Activated CD4-positive, alpha-beta T cell treated with anti-CD3 and anti-CD28 coated beads, Interleukin-2, amount 50 U/mL, for 4 hours (primary cell): ENCODE results near the gene SPART.
A peak's percentile ranks its signal among the peaks of the same experiment; 100 is the strongest.

ENCODE experiments used
- DNase-seq, 2 experiments: peaks; one replicate each; pipeline ENCODE4 v3.0.0-alpha.2; 2020

The SPART gene, protein sequence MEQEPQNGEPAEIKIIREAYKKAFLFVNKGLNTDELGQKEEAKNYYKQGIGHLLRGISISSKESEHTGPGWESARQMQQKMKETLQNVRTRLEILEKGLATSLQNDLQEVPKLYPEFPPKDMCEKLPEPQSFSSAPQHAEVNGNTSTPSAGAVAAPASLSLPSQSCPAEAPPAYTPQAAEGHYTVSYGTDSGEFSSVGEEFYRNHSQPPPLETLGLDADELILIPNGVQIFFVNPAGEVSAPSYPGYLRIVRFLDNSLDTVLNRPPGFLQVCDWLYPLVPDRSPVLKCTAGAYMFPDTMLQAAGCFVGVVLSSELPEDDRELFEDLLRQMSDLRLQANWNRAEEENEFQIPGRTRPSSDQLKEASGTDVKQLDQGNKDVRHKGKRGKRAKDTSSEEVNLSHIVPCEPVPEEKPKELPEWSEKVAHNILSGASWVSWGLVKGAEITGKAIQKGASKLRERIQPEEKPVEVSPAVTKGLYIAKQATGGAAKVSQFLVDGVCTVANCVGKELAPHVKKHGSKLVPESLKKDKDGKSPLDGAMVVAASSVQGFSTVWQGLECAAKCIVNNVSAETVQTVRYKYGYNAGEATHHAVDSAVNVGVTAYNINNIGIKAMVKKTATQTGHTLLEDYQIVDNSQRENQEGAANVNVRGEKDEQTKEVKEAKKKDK

DNA sequence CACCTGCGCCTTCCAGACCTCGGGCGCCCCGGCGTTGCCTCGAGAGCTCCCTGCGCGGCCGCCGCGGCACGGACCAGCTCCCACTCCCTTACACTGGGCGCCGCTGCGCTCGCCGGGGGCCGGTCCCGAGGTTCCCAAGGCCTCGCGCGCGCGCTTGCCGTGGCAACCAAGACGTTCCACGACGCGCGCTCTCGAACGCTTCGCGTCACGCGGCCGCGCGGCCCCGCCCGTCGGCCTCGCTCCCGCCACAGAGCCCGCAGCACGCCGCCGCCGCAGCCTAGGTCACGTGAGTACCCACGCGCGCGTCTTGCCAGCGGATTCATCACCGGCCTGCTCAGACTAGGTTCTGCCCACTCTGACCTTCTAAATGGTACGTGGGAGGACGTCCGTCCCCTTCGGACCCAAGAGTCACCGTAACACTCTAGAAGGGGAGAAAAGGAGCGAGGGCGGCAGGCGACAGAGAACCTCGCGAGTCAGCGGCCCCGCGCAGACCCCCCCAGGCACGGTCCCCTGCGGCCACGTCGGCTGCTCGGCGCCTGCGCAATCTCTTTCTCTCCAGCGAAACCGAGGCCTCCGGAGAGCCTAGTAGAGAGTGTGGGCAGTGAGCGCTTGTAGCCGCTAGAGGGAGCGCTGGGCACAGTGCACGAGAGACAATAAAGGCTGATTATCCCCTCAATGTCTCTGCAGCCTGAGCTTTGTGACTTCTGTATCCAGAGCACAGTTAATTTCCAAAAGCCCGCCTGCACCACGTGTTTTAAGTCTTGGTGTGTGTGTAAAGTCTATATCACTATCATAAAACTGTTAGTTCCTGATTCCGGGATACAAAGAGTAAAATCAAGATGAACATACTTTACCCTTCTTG is at the start of gene SPART:
TSS of gene SPART (minus strand) at position 173 of the 862 bp plus-strand sequence. CDS start 10,564 bp downstream, outside the sequence.
- peak; percentile 86 to 87 for DNase-seq

DNA sequence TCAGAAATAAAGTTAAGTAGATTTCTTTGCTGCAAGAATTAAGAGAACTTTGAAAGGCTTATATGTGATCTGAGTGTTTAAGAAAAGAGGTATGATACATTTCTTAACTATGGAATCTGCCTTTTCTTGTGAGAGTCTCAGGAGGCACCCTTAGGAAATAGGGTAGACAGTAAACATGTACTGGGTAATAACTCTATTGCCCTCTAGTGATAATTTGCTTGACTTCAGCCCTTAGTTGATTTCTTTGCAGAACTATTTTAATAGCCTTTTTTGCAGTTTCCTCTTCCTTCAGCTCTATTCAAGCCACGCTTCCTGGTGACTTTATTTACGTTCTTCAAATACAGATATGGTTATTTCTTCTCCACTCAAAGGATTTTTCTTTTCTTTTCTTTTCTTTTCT is 49.1 kb upstream of the SPART start:
- no peak for DNase-seq

DNA sequence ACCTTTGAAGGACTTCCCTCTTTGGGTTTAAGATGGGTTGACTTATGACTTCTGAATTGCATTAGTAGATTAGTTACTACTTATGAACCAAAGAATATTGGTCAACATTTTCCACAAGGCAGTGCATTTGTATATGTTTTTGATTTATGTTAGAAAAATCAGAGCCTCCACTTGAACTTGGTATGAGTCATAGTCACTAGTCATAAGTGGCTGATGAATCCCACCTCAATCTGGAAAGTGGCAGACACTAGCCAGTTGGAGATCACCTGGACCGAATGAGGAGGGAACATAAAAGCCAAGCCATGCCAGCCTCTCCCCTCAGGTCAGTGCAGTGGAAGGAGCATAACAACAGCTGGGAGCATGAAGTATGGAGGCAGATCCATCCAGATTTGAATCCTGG is 39.3 kb upstream of the SPART start:
- DNase-seq = no peak

DNA sequence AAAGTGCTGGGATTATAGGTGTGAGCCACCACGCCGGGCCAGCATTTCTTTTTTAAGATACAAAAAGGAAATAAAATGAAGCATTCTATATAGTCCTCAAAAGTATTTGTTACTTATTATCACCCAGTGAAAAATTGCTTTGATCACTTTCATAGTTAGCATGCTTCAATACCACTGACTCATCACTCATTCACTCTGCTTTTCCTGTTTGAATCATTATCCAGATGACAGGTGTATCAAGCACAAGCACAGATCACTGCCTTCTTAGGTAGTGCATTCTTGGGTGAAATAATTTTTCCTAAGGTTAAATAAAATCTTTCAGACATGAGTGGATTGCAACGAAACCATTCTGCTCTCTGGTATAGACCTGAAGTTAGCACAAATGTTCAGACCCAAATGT is 35.8 kb upstream of the SPART start:
- no peak for DNase-seq

DNA sequence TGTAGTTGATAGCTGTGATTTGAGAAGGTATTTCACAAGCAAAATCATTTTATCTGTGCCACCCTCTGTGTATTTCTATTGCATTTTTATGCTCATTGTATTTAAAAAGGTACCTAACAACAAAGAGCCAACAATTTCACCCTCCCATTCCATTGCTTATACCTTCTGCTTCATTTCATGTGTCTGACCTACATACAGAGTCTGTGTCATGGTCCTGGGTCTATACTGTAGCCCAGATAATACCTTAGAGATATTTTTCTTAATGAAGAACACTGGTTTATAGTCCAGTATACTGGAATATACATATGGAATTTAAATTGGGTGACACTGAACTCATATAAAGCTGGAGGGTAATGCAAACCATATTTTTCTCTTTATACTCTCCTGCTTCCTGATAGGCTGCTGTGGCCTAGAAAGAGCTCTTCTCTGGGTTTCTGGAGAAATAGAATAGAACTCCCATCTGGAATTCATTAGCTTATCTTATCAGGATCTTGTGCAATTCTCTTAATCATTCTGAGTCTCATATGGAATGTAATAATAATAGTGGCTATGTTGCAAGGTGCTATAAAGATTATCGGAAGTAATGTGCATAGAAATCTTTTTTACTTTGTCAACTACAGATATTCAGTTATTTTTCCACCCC is 31.8 kb upstream of the SPART start:
- no peak for DNase-seq

DNA sequence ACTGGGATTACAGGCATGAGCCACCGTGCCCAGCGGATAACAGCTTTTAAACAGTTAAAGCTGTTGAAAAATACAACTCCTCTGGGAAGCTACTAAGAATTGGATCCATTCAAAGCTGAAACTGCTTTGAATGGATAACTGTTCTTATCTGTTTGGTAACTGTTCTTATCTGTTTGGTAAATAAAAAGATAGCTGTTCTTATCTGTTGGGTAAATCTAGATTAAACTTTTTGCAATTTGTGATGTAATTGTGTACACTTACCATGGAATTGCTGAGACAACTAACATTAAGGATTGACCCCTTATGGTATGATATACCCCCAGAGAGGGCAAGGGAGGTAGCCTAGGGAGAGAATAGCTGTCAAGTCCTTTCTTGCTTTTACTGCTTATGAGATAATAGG is 27.9 kb upstream of the SPART start:
- DNase-seq = no peak

DNA sequence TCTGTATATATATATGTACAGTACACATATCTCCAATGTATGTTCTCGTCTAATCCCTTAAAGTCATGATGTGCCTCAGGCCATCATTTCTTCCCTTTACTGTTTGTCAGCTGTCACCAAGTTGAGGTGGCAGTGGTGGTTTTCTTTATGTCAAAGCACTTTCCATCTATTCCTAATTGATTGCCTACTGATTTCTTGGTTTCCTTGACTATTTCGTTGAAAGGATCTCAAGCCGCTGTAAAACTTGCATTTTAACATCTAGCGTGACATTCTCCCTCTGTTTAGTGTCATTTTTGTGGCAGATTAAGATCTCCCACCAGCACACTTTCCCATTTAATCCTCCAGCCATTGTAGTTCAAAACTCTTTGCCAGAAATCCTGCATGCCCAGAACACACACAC is 25.0 kb upstream of the SPART start:
- no peak for DNase-seq

DNA sequence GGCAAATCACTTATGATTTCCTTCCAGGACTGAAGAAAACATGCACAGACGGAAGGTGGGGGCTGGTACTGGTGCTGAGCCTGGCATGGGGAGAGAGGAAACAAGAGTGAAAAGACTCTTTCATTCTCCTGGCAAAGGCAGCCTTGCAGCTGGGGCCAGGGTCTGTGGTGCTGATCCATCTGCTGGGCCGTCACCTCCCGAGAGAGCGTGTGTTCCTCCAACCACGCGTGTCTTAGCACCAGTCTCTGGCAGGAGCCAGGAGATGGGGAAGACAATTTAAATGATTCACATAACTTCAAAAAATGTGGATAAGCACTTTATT is 23.9 kb upstream of the SPART start:
- no peak for DNase-seq

DNA sequence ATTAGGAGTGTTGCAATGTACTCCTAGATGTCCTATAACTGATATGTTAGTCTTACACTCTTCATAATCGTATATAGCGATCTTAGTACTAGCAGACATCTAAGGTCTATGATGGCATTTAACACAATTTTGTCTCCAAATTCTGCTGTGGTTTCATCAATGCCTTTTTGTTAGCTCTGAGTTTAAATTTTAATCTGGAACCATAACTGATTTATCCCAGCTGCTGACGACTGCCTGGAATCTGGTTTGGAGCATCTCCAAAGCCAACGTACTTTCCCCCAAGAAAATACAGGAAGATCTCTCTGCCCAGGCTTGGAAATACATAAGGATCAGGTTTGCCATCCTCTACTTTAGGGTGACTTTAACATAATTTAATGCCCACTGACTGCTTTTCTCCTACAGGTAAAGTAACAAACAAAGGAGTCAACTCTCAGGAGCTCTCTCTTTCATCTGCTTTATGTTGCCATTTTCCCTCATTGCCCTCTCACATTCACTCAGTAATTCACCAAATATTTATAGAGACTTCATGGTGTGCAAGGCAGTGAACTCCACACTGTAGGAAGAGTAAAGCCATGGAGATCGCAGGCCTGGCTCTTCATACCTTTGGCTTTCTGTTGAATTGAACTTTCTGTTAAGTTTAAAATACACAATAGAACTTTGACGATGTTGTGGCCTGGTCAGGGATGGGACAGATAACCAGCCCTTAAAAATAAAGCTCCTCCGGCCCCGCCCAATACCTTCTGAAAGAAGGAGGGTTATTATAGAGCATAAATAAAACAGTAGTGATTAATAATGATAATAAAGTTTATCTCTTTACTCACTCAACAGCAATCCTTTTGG is 23.3 kb upstream of the SPART start:
- no peak for DNase-seq

DNA sequence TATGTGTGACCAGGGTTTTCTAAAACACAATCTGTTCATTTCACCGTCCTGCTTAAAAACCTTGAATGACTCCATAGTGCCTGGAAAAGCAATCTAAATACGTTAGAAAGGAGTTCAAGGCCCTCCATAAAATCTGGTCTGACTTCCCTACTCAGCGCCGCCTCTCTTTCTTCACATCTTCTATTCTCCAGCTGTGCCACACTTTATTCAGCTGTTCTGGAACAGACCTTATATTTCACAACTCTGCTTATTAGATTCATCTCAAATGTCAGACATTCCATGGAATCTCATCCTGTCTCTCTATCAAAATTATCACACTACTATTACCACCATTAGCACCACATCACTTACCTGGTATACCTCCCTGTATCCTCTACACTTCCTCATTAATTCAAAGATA is 19.8 kb upstream of the SPART start:
- DNase-seq = no peak

DNA sequence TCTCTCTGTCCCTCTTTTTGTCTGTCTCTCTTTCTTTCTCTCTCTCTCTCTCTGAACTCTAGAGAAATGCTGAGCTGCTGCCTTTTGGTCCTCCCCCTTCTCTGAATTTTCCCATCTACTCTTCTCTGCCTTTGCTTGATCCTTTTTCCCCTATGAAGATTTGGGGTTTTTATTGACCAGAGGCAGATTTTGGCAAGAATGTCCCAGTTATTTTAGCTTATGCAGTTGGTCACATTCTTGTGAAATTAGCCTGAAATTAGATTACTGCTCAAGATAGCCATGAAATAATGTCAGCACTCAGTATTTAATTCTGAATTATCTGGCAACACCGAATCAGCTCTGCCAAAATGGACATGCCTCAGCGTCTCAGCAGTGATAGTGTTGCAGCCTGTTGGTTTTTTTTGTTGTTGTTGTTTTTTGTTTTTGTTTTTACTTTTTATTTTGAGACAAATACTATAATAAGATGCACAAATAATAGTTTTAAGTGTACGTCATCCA is 17.2 kb upstream of the SPART start:
- DNase-seq = no peak

DNA sequence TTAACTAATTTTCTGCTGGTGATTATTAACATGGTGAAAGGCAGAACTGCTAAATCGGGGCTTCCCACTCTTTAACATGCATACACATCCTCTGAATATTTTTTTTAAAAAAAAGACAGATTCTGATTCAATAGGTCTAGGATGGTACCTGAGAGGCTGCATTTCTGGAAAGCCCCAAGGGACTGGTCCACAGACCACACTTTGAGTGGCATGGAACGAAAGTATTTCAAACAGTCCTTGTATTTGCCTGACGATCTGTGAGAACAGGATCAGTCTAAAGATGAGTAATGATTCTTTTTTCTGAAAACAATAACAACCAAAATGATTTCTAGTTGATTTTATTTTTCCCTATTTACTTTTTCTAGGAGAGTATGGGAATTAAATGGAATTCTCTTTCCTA is 16.7 kb upstream of the SPART start:
- no peak for DNase-seq

DNA sequence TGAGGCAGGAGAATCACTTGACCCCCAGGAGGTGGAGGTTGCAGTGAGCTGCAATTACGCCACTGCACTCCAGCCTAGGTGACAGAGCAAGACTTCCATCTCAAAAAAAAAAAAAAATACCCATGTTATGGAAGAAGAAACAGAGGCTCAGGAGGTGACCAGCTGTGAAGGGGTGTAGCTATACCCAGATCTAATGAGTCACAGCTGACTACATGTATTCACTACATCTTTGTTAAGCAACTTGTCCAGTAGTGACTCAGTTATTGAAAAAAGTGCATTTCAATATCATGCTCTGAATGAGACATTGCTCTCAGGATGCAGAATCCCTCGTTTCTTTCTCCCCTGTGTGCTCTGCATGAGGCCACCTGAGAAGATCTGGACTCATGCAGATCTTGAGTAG is 16.1 kb upstream of the SPART start:
- no peak for DNase-seq

DNA sequence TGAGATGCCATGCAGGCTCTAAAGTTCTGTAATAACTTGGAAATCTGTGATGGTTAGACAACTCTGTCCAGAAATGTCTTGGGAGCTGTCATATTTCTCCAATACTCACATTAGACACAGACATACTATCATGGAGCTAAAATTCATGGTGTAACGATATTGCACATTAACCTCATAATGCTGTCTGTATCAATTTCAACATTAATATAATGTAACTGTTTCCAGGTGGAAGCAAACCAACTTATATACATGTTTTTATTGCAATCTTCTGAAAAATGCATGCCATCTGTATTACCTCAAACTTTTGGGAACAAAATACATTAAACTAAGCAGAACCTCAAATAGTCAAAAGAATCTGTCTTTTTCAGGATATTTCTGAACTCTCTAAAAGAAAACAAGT is 14.7 kb upstream of the SPART start:
- DNase-seq = no peak

DNA sequence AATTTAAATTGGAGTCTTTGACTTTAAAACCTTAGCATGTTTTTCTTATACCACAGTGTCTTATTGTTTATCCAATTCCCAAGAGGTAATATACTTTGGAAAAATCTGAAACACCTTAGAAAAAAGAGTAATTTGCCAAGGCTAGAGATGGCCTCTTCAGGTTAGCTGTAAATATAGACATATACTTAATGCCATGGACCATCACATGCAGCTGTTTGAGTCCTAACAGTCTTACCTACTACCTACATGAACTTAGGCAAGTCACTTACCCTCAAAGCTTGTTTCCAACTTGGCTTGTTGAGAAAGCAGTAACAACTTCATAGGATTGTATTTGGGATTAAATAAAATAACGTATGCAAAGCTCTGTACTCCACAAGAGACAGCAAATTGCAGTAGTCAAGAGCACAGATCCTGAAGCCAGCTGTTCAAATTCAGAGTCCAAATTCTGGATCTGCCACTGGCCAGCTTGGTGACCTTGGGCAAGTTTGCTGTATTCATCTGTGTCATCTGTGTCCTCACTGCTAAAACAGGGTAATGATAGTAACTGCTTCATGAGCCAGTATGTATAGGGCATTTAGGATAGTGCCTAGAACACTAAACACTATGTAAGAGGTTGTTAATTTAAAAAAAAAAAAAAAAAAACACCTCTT is 13.2 kb upstream of the SPART start:
- no peak for DNase-seq

DNA sequence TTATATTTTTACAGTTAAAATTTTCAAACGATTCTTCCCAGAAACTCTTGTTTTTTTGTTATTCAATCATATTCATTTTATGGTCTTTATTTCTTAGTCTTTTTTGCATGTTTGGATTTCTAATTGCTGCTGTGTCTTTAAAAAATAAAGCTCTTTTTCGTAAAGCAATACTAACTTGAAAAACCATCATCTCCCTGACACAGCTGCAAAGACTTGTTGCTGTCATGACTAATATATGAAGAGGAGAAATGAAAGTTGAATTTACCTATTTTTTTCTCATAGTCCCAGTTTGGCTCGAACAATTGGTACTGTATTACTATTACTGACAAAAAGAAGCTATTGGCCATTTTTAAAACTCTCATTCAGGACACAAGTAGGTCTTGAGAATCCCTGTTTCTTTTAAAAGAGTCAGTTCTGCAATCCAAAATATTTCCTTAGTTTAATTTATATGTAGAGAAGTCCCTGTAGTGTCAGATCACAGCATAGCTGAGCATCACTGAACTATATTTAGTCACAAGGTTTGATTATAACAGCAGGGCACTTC is 12.1 kb upstream of the SPART start:
- DNase-seq = no peak

DNA sequence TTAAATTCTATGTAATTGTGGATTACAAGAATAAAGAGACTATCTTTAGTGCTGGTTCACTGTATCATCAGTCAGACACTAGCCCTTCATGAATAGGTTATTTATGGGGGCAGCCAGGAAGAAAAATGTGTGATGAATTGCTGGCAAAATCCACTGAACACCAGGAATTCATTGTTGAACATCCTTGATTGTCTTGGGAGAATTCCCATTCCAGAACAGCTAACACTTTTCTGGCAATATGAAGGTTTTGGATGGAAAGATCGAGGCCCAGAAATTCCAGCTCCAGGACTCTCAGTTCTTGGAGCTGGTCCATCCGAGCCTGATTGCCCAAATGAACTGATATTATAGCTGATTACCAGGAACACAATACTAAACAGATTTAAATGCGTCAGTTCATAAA is 11.5 kb upstream of the SPART start:
- no peak for DNase-seq

DNA sequence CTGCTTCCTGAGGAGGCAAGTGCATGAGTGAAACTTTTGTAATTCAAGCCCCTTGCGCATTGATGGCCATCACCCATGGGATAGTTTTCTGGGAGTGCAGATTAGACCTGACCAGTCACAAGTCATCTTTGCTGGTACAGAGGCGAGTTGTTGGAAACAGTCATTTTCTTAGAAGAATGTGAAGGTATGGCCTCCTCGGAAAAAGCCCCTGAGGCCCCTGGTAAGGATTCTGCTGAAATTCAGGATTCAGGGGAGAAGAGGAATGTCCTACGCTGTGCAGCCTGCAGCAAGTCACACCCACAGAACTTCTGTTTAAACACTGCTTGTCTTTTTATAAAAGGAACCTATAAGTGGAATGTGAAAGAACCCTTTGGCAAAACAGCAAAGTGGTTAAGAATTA is 11.0 kb upstream of the SPART start:
- no peak for DNase-seq

DNA sequence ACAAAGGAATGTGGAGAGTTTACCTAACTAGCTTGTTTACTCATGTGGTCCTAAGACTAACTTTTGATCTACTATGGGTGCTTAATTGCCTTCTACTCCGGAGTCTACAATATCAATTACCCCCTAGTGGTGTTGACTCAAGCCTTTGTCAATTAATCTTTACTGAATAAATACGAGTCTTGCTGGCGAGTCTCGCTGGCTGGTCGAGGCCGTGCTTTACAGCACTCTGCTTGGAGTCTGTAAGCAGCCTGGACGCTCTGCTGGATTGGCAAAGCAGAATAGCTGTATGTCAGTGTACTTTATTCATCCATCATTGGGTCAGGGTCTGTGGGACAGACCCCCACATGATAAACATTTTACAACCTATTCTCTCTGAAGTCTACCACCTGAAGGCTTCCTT is 9.9 kb upstream of the SPART start:
- no peak for DNase-seq

DNA sequence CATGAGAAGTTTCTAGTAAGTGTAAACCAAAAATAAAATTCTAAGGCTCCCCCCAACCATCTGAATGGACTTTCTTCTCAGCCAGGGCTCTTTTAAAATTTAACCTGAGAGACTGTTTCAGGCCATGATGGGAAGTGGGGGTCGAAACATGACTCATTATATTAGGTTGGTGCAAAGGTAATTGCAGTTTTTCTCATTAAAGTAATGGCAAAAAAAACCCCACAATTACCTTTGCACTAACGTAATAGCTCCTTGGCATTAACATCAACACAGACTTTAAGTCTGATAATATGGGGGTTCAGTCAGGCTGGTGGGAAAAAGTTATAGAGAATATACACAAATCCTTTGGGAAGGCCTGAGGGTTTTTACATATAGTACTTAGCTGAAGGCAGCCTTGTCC is 9.4 kb upstream of the SPART start:
- DNase-seq = no peak
